GM18505 (cell line): Measurements from ENCODE around the gene ALPK1.
A peak's percentile ranks its signal among the peaks of the same experiment; 100 is the strongest.

Source experiments
- ATAC-seq: cut with Tn5 transposase; IDR thresholded peaks from one replicate; pipeline ENCODE4 v1.9.1; 2021; ENCODE audit not compliant: unreplicated experiment
- POLR2A ChIP-seq: IDR thresholded peaks from 4 replicates; pipeline ENCODE4 v1.6.1; 2011; ENCODE audit warnings: borderline replicate concordance; ENCODE audit not compliant: insufficient read depth, insufficient read length; ENCODE audit errors: extremely low read depth

The ALPK1 gene

GRCh38 chr4:112358952-112359749, 62.0 kb downstream of the ALPK1 start:
- TF ChIP-seq POLR2A: no peak
- no peak for ATAC-seq

GRCh38 chr4:112361181-112361791, 64.1 kb downstream of the ALPK1 start:
- TF ChIP-seq POLR2A: no peak
- ATAC-seq: peak; percentile 65

- no peak for TF ChIP-seq POLR2A
- no peak for ATAC-seq
Observed at GRCh38 chr4:112370466-112370865, 73.3 kb downstream of the ALPK1 start.

- no peak for ATAC-seq
- no peak for TF ChIP-seq POLR2A
Observed at GRCh38 chr4:112371361-112371760, 74.2 kb downstream of the ALPK1 start.

- ATAC-seq: no peak
- no peak for TF ChIP-seq POLR2A
Observed at GRCh38 chr4:112374850-112375249, 77.7 kb downstream of the ALPK1 start.

- ATAC-seq: peak; percentile 57
Observed at GRCh38 chr4:112377171-112377570, 80.0 kb downstream of the ALPK1 start.

GRCh38 chr4:112377594-112378242, 80.5 kb downstream of the ALPK1 start:
- TF ChIP-seq POLR2A: no peak
- no peak for ATAC-seq

More at GRCh38 chr4:112377171-112377570, 80.0 kb downstream of the ALPK1 start:
- no peak for TF ChIP-seq POLR2A

- no peak for TF ChIP-seq POLR2A
- ATAC-seq: no peak
Observed at GRCh38 chr4:112378243-112378620, 81.1 kb downstream of the ALPK1 start.

- ATAC-seq: no peak
- no peak for TF ChIP-seq POLR2A
Observed at GRCh38 chr4:112378858-112379257, 81.7 kb downstream of the ALPK1 start.

- TF ChIP-seq POLR2A: no peak
- no peak for ATAC-seq
Observed at GRCh38 chr4:112379306-112379705, 82.1 kb downstream of the ALPK1 start.

GRCh38 chr4:112381996-112382692, 85.0 kb downstream of the ALPK1 start:
- ATAC-seq: no peak
- TF ChIP-seq POLR2A: no peak

GRCh38 chr4:112386071-112386470, 88.9 kb downstream of the ALPK1 start:
- no peak for TF ChIP-seq POLR2A
- ATAC-seq: no peak

- ATAC-seq: no peak
Observed at GRCh38 chr4:112402098-112402497, 104.9 kb downstream of the ALPK1 start.

More at GRCh38 chr4:112402098-112402497, 104.9 kb downstream of the ALPK1 start:
- no peak for TF ChIP-seq POLR2A
